Mammary epithelial cell (primary cell): Measurements from ENCODE around the gene ZBTB9.

Source experiments
- CTCF ChIP-seq, 2 donors: IDR thresholded peaks in 1 of 2; conservative IDR thresholded peaks in 1 of 2; 2 replicates each; pipeline ENCODE4 v1.5.1; 2011 to 2012; ENCODE audit warnings: inconsistent platforms in 2 of 2, low read length in 2 of 2, mild to moderate bottlenecking in 2 of 2, control low read depth in 1 of 2, low read depth in 1 of 2; ENCODE audit not compliant: insufficient read depth in 1 of 2; ENCODE audit errors: extremely low read depth in 1 of 2
- EZH2 ChIP-seq: IDR thresholded peaks from 2 replicates; pipeline ENCODE4 v1.6.1; 2012; ENCODE audit warnings: low read length, inconsistent platforms, borderline replicate concordance

GRCh38 chr6:33417128-33417902 lies 37.1 kb upstream of the ZBTB9 start:
- TF ChIP-seq CTCF (conservative IDR thresholded peaks at IDR 0.05 in 1 of 2, IDR thresholded peaks at IDR 0.05 in 1 of 2; ENCODE audit: extremely low read depth in 1 of 2, insufficient read depth in 1 of 2, low read depth in 1 of 2, low read length in 2 of 2) (no peak), EZH2 (no peak)
